ENCODE data around the gene SLC38A10. TPM values are rescaled to one million over a fixed set of nuclear protein-coding genes. Genes with fewer than 3 reads are reported as not detected.
A peak's percentile ranks its signal among the peaks of the same experiment; 100 is the strongest.

The SLC38A10 gene
- total RNA-seq, 1 donor from 2014 or later = 120 TPM

DNA sequence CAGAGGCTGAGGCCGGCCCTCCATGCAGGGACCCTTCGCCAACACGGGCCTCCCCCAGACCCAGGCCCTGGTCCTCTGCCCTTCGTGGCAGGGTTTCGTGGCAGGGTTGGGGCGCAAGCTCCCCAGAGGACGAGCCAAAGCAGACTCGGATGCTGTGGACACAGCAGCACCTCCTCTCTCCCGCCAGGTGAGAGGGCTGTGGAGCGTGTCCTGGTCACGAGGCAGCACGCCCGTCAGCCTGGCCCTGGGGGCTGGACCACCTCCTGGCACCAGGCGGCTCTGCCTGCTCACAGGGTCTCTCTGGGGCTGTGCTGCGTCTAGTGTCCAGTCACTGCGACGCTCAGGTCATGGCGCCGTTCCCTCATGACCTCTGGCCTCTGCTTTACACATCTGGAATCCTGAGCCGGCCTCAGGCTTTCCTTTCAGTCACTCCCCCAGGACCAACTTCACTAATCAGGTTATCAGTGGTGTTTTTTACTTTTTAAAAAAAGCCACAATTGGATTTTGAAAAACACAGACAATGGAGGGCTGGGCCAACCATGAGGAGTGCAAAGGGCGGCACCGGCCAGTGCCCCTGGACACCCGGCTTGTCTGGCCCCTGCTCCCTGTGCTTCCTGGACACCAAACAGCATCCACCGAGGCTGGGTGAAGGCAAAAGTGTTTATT lies 50.6 kb downstream of the SLC38A10 start:
- no peak for DNase-seq (ENCODE audit: extremely low spot score, unreplicated experiment)
- Mint-ChIP-seq H3K36me3 (ENCODE audit: unreplicated experiment) (peaks cover 5% of the 10 kb centered on the region), H3K9me3 (ENCODE audit: unreplicated experiment) (no peaks in the 10 kb centered on the region), H3K4me1 (ENCODE audit: unreplicated experiment) (peaks cover 13% of the 10 kb centered on the region), H3K27ac (ENCODE audit: unreplicated experiment) (peak overlapping the region; percentile 23), H3K4me3 (ENCODE audit: unreplicated experiment) (no peak overlapping the region), H3K27me3 (ENCODE audit: unreplicated experiment) (no peaks in the 10 kb centered on the region)
- TF ChIP-seq, protein P1, sequence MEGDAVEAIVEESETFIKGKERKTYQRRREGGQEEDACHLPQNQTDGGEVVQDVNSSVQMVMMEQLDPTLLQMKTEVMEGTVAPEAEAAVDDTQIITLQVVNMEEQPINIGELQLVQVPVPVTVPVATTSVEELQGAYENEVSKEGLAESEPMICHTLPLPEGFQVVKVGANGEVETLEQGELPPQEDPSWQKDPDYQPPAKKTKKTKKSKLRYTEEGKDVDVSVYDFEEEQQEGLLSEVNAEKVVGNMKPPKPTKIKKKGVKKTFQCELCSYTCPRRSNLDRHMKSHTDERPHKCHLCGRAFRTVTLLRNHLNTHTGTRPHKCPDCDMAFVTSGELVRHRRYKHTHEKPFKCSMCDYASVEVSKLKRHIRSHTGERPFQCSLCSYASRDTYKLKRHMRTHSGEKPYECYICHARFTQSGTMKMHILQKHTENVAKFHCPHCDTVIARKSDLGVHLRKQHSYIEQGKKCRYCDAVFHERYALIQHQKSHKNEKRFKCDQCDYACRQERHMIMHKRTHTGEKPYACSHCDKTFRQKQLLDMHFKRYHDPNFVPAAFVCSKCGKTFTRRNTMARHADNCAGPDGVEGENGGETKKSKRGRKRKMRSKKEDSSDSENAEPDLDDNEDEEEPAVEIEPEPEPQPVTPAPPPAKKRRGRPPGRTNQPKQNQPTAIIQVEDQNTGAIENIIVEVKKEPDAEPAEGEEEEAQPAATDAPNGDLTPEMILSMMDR (IDR thresholded peaks at IDR 0.05) = no peak

DNA sequence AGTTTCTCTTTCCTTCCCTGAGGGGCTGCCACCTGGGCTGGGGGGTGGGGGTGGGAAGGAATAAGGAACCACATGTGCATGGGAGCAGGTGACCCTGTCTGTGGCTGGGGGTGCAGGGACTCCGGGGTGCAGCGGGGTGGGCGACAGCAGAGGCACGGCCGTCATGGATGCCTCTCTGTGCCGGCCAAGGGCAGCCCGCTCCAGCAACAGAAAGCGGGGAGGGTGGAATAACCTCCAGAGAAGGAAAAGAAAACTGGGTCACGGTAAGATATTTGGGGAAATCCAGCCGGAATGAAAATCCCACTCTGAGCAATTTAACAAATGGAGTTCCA lies 51.8 kb downstream of the SLC38A10 start:
- Mint-ChIP-seq H3K4me1 (ENCODE audit: unreplicated experiment) (peaks cover 13% of the 10 kb centered on the region), H3K36me3 (ENCODE audit: unreplicated experiment) (peaks cover 3% of the 10 kb centered on the region), H3K27ac (ENCODE audit: unreplicated experiment) (no peak overlapping the region), H3K27me3 (ENCODE audit: unreplicated experiment) (no peaks in the 10 kb centered on the region), H3K4me3 (ENCODE audit: unreplicated experiment) (no peak overlapping the region), H3K9me3 (ENCODE audit: unreplicated experiment) (no peaks in the 10 kb centered on the region)
- no peak for DNase-seq (ENCODE audit: extremely low spot score, unreplicated experiment)
- TF ChIP-seq, protein P1 (IDR thresholded peaks at IDR 0.05) = no peak

DNA sequence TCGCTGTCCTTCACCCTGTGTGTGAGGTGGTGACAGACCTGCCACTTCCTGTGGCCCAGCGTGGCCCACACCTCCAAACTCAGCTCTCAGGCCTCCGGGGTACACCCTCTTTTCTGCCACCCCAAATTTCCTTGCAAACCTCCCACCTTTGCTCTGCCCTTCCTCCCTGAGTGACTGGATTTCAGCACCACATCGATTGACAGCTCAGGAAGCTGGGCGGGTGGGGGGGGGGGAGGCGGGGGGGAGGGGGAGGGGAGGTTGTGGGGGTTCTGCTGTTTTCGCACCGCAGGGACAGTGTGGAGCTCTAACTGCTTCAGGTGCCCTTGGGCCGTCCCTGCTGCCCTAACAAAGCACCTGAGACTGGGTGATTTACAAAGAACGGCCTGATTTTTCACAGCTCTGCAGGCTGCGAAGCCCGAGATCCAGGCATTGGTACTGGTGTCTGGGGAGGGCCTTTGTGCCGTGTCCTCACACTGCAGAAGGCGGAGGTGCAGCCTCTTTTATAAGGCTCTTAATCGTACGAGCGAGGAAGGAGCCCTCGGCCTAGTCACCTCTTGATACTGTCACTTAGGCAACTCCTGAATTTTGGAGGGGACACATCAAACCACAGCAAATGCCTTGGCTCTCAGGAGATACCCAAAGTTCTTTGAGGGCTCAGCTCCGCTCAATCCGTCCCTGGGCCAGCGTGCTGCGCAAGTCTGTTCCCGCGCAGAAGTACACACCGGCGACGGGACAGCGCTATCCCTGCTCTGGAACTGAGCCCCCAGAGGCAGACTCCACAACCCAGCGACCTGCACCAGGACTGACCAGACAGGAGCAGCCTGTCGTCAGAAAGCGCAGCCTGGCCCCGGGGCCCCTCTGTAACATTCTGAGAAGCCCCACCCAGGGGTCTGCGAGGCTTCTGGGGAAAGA lies 52.4 kb downstream of the SLC38A10 start:
- H3K4me1 Mint-ChIP-seq (ENCODE audit: unreplicated experiment) = peaks cover 19% of the 10 kb centered on the region
- no peaks in the 10 kb centered on the region for H3K27me3 Mint-ChIP-seq (ENCODE audit: unreplicated experiment)
- TF ChIP-seq, protein P1 (IDR thresholded peaks at IDR 0.05) = no peak
- H3K27ac Mint-ChIP-seq (ENCODE audit: unreplicated experiment) = no peak overlapping the region
- peaks cover 3% of the 10 kb centered on the region for H3K36me3 Mint-ChIP-seq (ENCODE audit: unreplicated experiment)
- no peak for DNase-seq (ENCODE audit: extremely low spot score, unreplicated experiment)
- no peak overlapping the region for H3K4me3 Mint-ChIP-seq (ENCODE audit: unreplicated experiment)
- no peaks in the 10 kb centered on the region for H3K9me3 Mint-ChIP-seq (ENCODE audit: unreplicated experiment)

DNA sequence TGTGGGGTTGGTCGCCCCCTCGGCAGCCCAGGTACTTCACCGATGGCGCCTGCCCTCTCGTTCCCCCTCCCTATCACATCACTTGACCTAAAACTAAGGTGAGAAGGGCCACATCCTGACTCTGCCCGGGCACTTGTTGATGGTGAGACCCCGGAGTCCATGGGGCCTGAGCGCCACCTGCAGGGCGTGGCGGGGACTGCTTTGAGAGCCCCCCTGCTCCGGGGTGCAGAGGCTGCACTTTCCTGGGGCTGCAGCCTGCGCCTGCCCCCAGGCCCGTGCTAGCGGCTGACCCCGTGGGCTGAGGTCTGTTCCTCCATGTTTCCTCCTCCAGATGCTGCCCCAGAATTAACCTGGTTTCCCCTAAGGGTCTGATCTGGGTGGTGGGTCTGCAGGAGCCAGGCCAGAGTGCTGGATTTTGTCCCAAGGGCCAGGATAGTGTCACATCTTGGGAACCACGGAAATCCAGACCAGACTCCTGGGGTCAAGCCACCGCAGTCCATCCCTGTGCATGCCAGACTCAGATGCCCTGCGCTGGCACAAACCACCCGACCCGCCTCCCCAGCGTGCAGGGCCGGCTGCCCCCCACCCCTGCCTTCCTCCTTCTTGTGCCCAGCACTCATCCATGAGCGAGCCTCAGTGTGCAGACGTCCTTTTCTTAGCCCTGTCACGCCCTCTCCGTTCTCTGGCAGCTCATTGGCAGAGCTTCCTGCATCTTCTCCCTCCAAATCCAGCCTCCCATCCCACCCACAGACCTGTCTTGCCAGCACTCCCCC lies 53.3 kb downstream of the SLC38A10 start:
- TF ChIP-seq, protein P1 (IDR thresholded peaks at IDR 0.05) = peak; percentile 78
- H3K36me3 Mint-ChIP-seq (ENCODE audit: unreplicated experiment) = peaks cover 3% of the 10 kb centered on the region

More for the DNA sequence above, 53.3 kb downstream of the SLC38A10 start:
- Mint-ChIP-seq H3K27ac (ENCODE audit: unreplicated experiment) (no peak overlapping the region), H3K27me3 (ENCODE audit: unreplicated experiment) (no peaks in the 10 kb centered on the region), H3K4me3 (ENCODE audit: unreplicated experiment) (peak overlapping the region; percentile 26), H3K4me1 (ENCODE audit: unreplicated experiment) (peaks cover 26% of the 10 kb centered on the region), H3K9me3 (ENCODE audit: unreplicated experiment) (no peaks in the 10 kb centered on the region)
- no peak for DNase-seq (ENCODE audit: extremely low spot score, unreplicated experiment)

All from osteocyte (in vitro differentiated cells).